M059J (cell line): ENCODE data around the gene PIGS. TPM values are rescaled to one million over a fixed set of nuclear protein-coding genes. Genes with fewer than 3 reads are reported as not detected.
A peak's percentile ranks its signal among the peaks of the same experiment; 100 is the strongest.
"Not testable (repeated sequence)": the region's sequence is repeated elsewhere in the genome, so short reads cannot be mapped to it uniquely, and the experiment has no call there.

ENCODE experiments used
- DNase-seq: peaks from one replicate; pipeline ENCODE4 v3.0.0-alpha.2; 2012; ENCODE audit warnings: low read depth
- total RNA-seq: library from RNA; depleted of rRNA; stranded (reverse); fragments of >200 nt; shearing (Covaris generic); gene quantifications from 2 replicates; pipeline ENCODE4 v1.2.3, GENCODE V29; 2014

The PIGS gene
- total RNA-seq, 1 experiment from 2014 or later: 112 TPM

- no peak for DNase-seq
Observed at GRCh38 chr17:28529013-28529400, 42.3 kb downstream of the PIGS start.

- DNase-seq: peak; percentile 70
Observed at GRCh38 chr17:28528327-28529012, 42.9 kb downstream of the PIGS start.

- no peak for DNase-seq
Observed at GRCh38 chr17:28527859-28528258, 43.5 kb downstream of the PIGS start.

- DNase-seq: no peak
Observed at GRCh38 chr17:28527181-28527681, 44.1 kb downstream of the PIGS start.

- no peak for DNase-seq
Observed at GRCh38 chr17:28526381-28526780, 44.9 kb downstream of the PIGS start.

GRCh38 chr17:28524476-28525424 is 46.6 kb downstream of the PIGS start:
- peak; percentile 80 for DNase-seq

GRCh38 chr17:28523876-28524275 is 47.4 kb downstream of the PIGS start:
- no peak for DNase-seq

GRCh38 chr17:28523186-28523585 is 48.1 kb downstream of the PIGS start:
- DNase-seq: no peak

- DNase-seq: not testable (repeated sequence)
Observed at GRCh38 chr17:28522281-28522680, 49.0 kb downstream of the PIGS start.

- no peak for DNase-seq
Observed at GRCh38 chr17:28521311-28522085, 49.8 kb downstream of the PIGS start.

- DNase-seq: no peak
Observed at GRCh38 chr17:28520687-28521086, 50.6 kb downstream of the PIGS start.

GRCh38 chr17:28519236-28519635 is 52.1 kb downstream of the PIGS start:
- no peak for DNase-seq

GRCh38 chr17:28518578-28518977 is 52.7 kb downstream of the PIGS start:
- no peak for DNase-seq

- no peak for DNase-seq
Observed at GRCh38 chr17:28518132-28518531, 53.2 kb downstream of the PIGS start.

GRCh38 chr17:28515518-28515917 is 55.8 kb downstream of the PIGS start:
- no peak for DNase-seq

GRCh38 chr17:28514561-28515002 is 56.7 kb downstream of the PIGS start:
- DNase-seq: no peak

- no peak for DNase-seq
Observed at GRCh38 chr17:28513476-28513875, 57.8 kb downstream of the PIGS start.

GRCh38 chr17:28511858-28512461 is 59.4 kb downstream of the PIGS start:
- no peak for DNase-seq

- DNase-seq: peak; percentile 36
Observed at GRCh38 chr17:28509789-28510188, 61.5 kb downstream of the PIGS start.

- no peak for DNase-seq
Observed at GRCh38 chr17:28508211-28508724, 63.1 kb downstream of the PIGS start.

- no peak for DNase-seq
Observed at GRCh38 chr17:28507567-28508203, 63.6 kb downstream of the PIGS start.
